Measurements from ENCODE around the gene COL5A2. TPM values are rescaled to one million over a fixed set of nuclear protein-coding genes. Genes with fewer than 3 reads are reported as not detected.

COL5A2 gene
- total and polyA plus RNA-seq, 10 of the 15 experiments (the other 5 are each of a cell fraction or from before 2014, with no cell fraction given), result 0.04 to 0.85 (median 0.39) TPM

- no peak for TF ChIP-seq ZNF687 (IDR thresholded peaks at IDR 0.05)
- TF ChIP-seq, protein P1, sequence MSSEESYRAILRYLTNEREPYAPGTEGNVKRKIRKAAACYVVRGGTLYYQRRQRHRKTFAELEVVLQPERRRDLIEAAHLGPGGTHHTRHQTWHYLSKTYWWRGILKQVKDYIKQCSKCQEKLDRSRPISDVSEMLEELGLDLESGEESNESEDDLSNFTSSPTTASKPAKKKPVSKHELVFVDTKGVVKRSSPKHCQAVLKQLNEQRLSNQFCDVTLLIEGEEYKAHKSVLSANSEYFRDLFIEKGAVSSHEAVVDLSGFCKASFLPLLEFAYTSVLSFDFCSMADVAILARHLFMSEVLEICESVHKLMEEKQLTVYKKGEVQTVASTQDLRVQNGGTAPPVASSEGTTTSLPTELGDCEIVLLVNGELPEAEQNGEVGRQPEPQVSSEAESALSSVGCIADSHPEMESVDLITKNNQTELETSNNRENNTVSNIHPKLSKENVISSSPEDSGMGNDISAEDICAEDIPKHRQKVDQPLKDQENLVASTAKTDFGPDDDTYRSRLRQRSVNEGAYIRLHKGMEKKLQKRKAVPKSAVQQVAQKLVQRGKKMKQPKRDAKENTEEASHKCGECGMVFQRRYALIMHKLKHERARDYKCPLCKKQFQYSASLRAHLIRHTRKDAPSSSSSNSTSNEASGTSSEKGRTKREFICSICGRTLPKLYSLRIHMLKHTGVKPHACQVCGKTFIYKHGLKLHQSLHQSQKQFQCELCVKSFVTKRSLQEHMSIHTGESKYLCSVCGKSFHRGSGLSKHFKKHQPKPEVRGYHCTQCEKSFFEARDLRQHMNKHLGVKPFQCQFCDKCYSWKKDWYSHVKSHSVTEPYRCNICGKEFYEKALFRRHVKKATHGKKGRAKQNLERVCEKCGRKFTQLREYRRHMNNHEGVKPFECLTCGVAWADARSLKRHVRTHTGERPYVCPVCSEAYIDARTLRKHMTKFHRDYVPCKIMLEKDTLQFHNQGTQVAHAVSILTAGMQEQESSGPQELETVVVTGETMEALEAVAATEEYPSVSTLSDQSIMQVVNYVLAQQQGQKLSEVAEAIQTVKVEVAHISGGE (CRISPR knock-in tag; IDR thresholded peaks at IDR 0.05), result no peak
- TF ChIP-seq HCFC1 (IDR thresholded peaks at IDR 0.05; ENCODE audit: low read length), result no peak
- TF ChIP-seq, protein P2, sequence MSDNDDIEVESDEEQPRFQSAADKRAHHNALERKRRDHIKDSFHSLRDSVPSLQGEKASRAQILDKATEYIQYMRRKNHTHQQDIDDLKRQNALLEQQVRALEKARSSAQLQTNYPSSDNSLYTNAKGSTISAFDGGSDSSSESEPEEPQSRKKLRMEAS (IDR thresholded peaks at IDR 0.05; ENCODE audit: low read depth, low read length), result no peak
Measured at GRCh38 chr2:189162566-189162965, 17.0 kb downstream of the COL5A2 start (continued).

All from GM12878 (cell line).